Stimulated activated naive CD4-positive, alpha-beta T cell treated with Interleukin-2 at 50 U/mL for 16 hours (primary cell): ENCODE measurements around the gene PRDM2.

Experiments used
- DNase-seq: peaks from one replicate; lab custom pipeline; 2025; lab: John Stamatoyannopoulos, UW

The PRDM2 gene

DNA sequence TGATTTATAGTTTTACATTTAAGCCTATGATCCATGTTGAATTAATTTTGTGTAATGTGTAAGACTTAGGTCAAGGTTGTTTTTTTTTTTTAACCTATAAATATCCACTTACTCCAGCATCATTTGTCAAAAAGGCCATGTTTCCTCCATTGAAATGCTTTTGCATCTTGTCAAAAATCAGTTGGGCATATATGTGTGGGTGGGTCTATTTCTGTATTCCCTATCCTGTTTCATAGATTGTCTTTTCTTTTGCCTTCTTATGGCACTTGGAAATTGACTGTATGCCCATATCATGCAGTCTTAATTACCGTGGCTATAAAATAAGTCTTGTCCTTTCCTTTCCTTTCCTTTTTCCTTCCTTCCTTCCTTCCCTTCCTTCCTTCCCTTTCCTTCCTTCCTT is 138.2 kb downstream of the PRDM2 start:
- no peak for DNase-seq

GRCh38 chr1:13842497-13842896 is 142.5 kb downstream of the PRDM2 start:
- no peak for DNase-seq

- DNase-seq, result no peak
Observed at GRCh38 chr1:13851726-13852125, 151.7 kb downstream of the PRDM2 start.

DNA sequence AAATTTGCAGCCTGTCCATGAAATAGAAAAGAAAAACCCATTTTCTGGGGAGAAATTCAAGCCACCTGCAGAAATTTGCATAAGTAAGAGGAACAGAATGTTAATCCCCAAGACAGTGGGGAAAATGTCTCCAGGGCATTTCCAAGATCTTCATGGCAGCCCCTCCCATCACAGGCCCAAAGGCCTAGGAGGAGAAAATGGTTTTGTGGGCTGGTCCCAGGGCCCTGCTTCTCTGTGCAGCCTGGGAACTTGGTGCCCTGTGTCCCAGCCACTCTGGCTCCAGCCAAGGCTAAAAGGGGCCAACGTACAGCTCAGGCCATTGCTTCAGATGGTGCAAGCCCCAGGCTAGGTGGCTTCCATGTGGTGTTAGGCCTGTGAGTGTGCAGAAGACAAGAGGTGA is 155.6 kb downstream of the PRDM2 start:
- no peak for DNase-seq

DNA sequence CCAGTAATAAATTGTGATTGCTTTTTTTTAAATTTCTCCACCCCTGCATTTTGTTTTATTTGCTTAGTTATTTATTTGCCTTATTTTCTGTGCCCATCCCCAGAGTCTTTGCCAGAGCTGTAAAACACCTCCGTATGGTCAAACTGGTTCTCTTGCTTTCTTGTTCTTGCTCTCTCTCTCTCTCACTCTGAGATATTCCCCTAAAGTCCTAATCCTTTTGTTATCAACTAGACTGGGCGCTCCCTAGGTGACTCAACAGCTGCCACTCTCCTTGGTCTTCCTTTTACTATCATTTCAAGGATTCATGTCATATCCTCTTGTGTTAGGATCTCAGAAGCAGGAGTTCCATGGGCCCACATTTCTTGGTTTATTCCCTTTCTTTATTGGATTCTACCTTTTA is 160.0 kb downstream of the PRDM2 start:
- no peak for DNase-seq

- DNase-seq, result no peak
Observed at GRCh38 chr1:13864760-13865159, 164.8 kb downstream of the PRDM2 start.

GRCh38 chr1:13865851-13866250 is 165.9 kb downstream of the PRDM2 start:
- DNase-seq, result no peak

GRCh38 chr1:13867603-13868002 is 167.6 kb downstream of the PRDM2 start:
- DNase-seq, result no peak

GRCh38 chr1:13869172-13869797 is 169.3 kb downstream of the PRDM2 start:
- no peak for DNase-seq

- no peak for DNase-seq
Observed at GRCh38 chr1:13871413-13871812, 171.4 kb downstream of the PRDM2 start.

DNA sequence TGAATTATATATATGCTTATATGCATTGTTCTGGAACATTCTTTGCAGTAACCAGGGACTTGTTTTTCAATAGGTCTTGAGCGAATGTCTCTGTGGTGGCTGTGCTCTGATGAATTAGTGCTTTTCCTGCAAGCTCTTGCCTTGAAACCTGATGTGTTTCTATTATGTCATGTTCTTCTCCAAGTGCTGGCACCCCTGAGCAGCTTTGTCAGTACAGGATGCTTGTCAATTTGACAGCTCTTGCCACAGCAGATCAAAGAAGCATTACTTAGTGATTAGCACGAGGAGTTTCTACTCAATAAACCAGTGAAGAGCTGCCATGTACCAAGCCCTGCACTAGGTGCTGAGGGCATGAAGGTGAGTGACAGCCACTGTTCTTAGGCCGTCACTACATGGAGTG is 171.9 kb downstream of the PRDM2 start:
- no peak for DNase-seq

DNA sequence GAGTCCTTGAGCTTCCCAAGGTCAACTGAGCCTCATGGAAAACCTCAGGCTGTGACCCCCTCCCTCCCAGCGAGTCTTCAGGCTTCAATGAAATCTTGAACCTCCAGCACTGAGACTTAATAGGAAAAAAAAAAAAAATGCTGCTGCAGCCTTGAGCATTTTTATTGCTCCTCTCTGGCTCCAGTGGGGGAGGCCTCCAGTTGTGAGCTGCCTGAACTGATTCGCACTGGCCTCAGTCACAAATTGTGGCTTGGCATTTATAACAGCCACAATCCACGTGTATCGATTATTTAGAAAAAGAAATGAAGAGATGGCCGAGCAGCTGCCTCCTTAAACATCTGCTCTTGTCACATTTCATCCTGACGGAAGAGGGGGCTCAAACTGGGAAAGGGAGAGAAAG is 173.0 kb downstream of the PRDM2 start:
- no peak for DNase-seq
